GM12878 (cell line): Measurements from ENCODE around the gene SETD1B. TPM values are rescaled to one million over a fixed set of nuclear protein-coding genes. Genes with fewer than 3 reads are reported as not detected.

Experiments
- ATAC-seq: fragments of 200-7000 bp; cut with Tn5 transposase; 3 replicates; pipeline ENCODE4 v1.9.1; 2020; ENCODE audit warnings: mild to moderate bottlenecking, moderate library complexity
- BruUV-seq: library from RNA; stranded (reverse); fragments of 400-500 nt; replicated peaks from 2 replicates; lab custom pipeline; 2021; lab: Mats Ljungman, UMichigan
- CTCF ChIA-PET: fragments of 300-600 bp; sonication (Branson Sonifier 250); formaldehyde crosslinking; extraction: SDS; loops from one replicate; lab custom pipeline; 2021; ENCODE audit warnings: inconsistent platforms; lab: Yijun Ruan, JAX
- POLR2A ChIA-PET: fragments of 350-600 bp; formaldehyde crosslinking; extraction: SDS; loops from one replicate; lab custom pipeline; 2021; ENCODE audit warnings: inconsistent platforms; lab: Charles Lee
- RAD21 ChIA-PET: fragments of 300-600 bp; sonication (Branson Sonifier 250); formaldehyde crosslinking; loops from one replicate; lab custom pipeline; 2023; ENCODE audit warnings: antibody characterized with exemption; ENCODE audit not compliant: unreplicated experiment; lab: Charles Lee
- SMC1A ChIA-PET: fragments of 300-600 bp; sonication (Branson Sonifier 250); formaldehyde crosslinking; loops from one replicate; lab custom pipeline; 2023; ENCODE audit not compliant: unreplicated experiment, uncharacterized antibody; lab: Charles Lee
- DNase-seq: peaks from one replicate; pipeline ENCODE4 v3.0.0-alpha.2; 2011; ENCODE audit warnings: low read depth, low spot score
- FAIRE-seq: peaks from 3 replicates; lab custom pipeline; 2011; peaks lifted over from hg19 to GRCh38; lab: Jason Lieb, UNC
- H2AFZ ChIP-seq: 2 replicates; pipeline ENCODE4 v1.6.0; 2011; ENCODE audit warnings: low read depth, low read length, control low read depth; ENCODE audit not compliant: control insufficient read depth
- H3K27ac ChIP-seq: 2 replicates; pipeline ENCODE4 v1.5.1; 2011; ENCODE audit warnings: control low read depth; ENCODE audit not compliant: control insufficient read depth, insufficient read depth
- H3K27me3 ChIP-seq, 2 experiments: replicated peaks in 1 of 2; 2 replicates each; pipeline versions ENCODE4 v1.6.0 to v1.6.1; 2011; ENCODE audit warnings: low read length in 1 of 2; ENCODE audit not compliant: control insufficient read depth in 2 of 2, insufficient read depth in 2 of 2
- H3K36me3 ChIP-seq, 2 experiments: 2 replicates each; pipeline ENCODE4 v1.5.1; 2011; ENCODE audit warnings: low read length in 1 of 2; ENCODE audit not compliant: control insufficient read depth in 2 of 2, insufficient read depth in 2 of 2
- H3K4me1 ChIP-seq: 2 replicates; pipeline ENCODE4 v1.6.1; 2011; ENCODE audit warnings: mild to moderate bottlenecking, low read length, moderate library complexity, mixed read lengths; ENCODE audit not compliant: control insufficient read depth, insufficient read depth
- H3K4me2 ChIP-seq: 2 replicates; pipeline ENCODE4 v1.6.0; 2011; ENCODE audit warnings: control low read depth; ENCODE audit not compliant: control insufficient read depth, insufficient read depth
- H3K4me3 ChIP-seq: fragments of 200-600 bp; sonication (generic); 2 replicates; pipeline ENCODE4 v1.5.1; 2016
- H3K79me2 ChIP-seq: 2 replicates; pipeline ENCODE4 v1.6.0; 2011; ENCODE audit warnings: low read length; ENCODE audit not compliant: control insufficient read depth, insufficient read depth
- H3K9ac ChIP-seq: 2 replicates; pipeline ENCODE4 v1.8.0; 2011; ENCODE audit warnings: low read length, control low read depth, mixed read lengths; ENCODE audit not compliant: control insufficient read depth, insufficient read depth
- H3K9me3 ChIP-seq: replicated peaks from 3 replicates; pipeline ENCODE4 v1.5.1; 2011; ENCODE audit warnings: mild to moderate bottlenecking, low read length; ENCODE audit not compliant: control insufficient read depth, insufficient read depth
- H4K20me1 ChIP-seq: 2 replicates; pipeline ENCODE4 v1.6.0; 2011; ENCODE audit not compliant: control insufficient read depth, insufficient read depth
- CREB1 ChIP-seq: IDR thresholded peaks from 2 replicates; pipeline ENCODE4 v1.6.1; 2012; ENCODE audit warnings: low read depth, mild to moderate bottlenecking, inconsistent platforms
- ESRRA ChIP-seq: IDR thresholded peaks from 2 replicates; pipeline ENCODE4 v1.6.1; 2012; ENCODE audit warnings: mild to moderate bottlenecking, low read length, improper control_type of control experiment
- ETV6 ChIP-seq, 2 experiments: fragments of 450-650 bp in 1 of 2; IDR thresholded peaks in 1 of 2; conservative IDR thresholded peaks in 1 of 2; 2 replicates each; pipeline ENCODE4 v1.6.1; 2014; ENCODE audit warnings: antibody characterized with exemption in 1 of 2, borderline replicate concordance in 1 of 2, low read depth in 1 of 2, mild to moderate bottlenecking in 1 of 2, moderate library complexity in 1 of 2
- JUNB ChIP-seq: IDR thresholded peaks from 2 replicates; pipeline ENCODE4 v1.6.1; 2016; ENCODE audit warnings: antibody characterized with exemption, mild to moderate bottlenecking
- RB1 ChIP-seq: fragments of 450-650 bp; formaldehyde crosslinking; IDR thresholded peaks from 2 replicates; pipeline ENCODE4 v1.6.1; 2017; ENCODE audit warnings: mild to moderate bottlenecking, borderline replicate concordance
- ZBTB11 ChIP-seq: fragments of 450-650 bp; formaldehyde crosslinking; IDR thresholded peaks from 2 replicates; pipeline ENCODE4 v1.5.0; 2022; ENCODE audit warnings: mild to moderate bottlenecking, missing genetic modification characterization
- WGBS: methylation state at CpG from one replicate; pipeline ENCODE4 v1.1.6; 2016; ENCODE audit warnings: low lambda C conversion rate; ENCODE audit not compliant: insufficient replicate concordance, insufficient coverage; ENCODE audit errors: missing lambda C conversion rate; 5-methylcytosine and 5-hydroxymethylcytosine counted together
- in situ Hi-C: fragments of 300-500 bp; cut with MboI; formaldehyde crosslinking; loops from 9 replicates; pipeline ENCODE4 v1.14.3; 2018; ENCODE audit warnings: mixed read lengths
- intact Hi-C: fragments of 100-400 bp; cut with micrococcal nuclease; formaldehyde crosslinking; loops from one replicate; pipeline ENCODE4 v1.14.2; 2022; ENCODE audit not compliant: unreplicated experiment
- polyA plus RNA-seq, 11 experiments: library from polyadenylated mRNA; depleted of rRNA in 4 of 11; unstranded in 6 of 11; stranded (reverse) in 5 of 11; fragments of >200 nt; fragmentation: Nextera tagmentation in 4 of 11; fragmentation: Illumina TruSeq in 1 of 11; extraction: Ambion mirVana in 4 of 11; extraction: Trizol in 1 of 11; gene quantifications; 1 replicate in 1 of 11; 2 replicates in 10 of 11; pipeline versions ENCODE4 v1.2.1 to v1.2.3, GENCODE V29; 2011 to 2016; ENCODE audit warnings: inconsistent platforms in 2 of 11, missing spikeins in 2 of 11, low read depth in 1 of 11
- total RNA-seq, 4 experiments: library from RNA; depleted of rRNA in 3 of 4; stranded (reverse); fragments of >200 nt in 3 of 4; fragmentation: Illumina TruSeq in 1 of 4; extraction: Trizol in 1 of 4; gene quantifications; 2 replicates each; pipeline versions ENCODE4 v1.2.1 to v1.2.3, GENCODE V29; 2013 to 2021

Gene SETD1B
- total and polyA plus RNA-seq, 10 of the 15 experiments (the other 5 are each of a cell fraction or from before 2014, with no cell fraction given): 0.50 to 17.3 (median 1.6) TPM

- no peak for ATAC-seq
- no peaks in the 10 kb centered on the region for H4K20me1 ChIP-seq
- ChIA-PET RAD21 (interaction anchor here (11.5 kb wide), 1 partner anchor 12 kb away, joined by 230 read pairs; the partner anchor contains the start of gene RHOF), POLR2A (interaction anchor here (2.2 to 6.5 kb wide), 3 partner anchors 12 to 67 kb away, joined by 8 to 114 read pairs (median 15); partner anchors contain the start of genes RHOF and TMEM120B), CTCF (interaction anchor here (2.3 to 15.0 kb wide), 3 partner anchors 11 to 108 kb away, joined by 9 to 492 read pairs (median 28); partner anchors contain the start of genes PSMD9 and RHOF), SMC1A (interaction anchor here (1.6 to 3.0 kb wide), 2 partner anchors 12 to 32 kb away, joined by 3 to 94 read pairs; partner anchors contain the start of gene RHOF)
- no peaks in the 10 kb centered on the region for H3K27me3 ChIP-seq
- no peaks in the 10 kb centered on the region for H3K9me3 ChIP-seq
- no peak overlapping the region for H3K9ac ChIP-seq
- H3K36me3 ChIP-seq: peaks cover 18 to 26% of the 10 kb centered on the region in 2 experiments
- TF ChIP-seq ESRRA (no peak), ETV6 (conservative IDR thresholded peaks at IDR 0.05 in 1 of 2, IDR thresholded peaks at IDR 0.05 in 1 of 2; ENCODE audit: borderline replicate concordance in 1 of 2, low read depth in 1 of 2) (no peak), JUNB (no peak), RB1 (no peak), CREB1 (no peak), ZBTB11 (no peak)
- 98% methylated on average over 11 of the region's 11 CpGs for WGBS
- H2AFZ ChIP-seq: no peak overlapping the region
- peak overlapping the region; percentile 98 for H3K27ac ChIP-seq
- no peak for FAIRE-seq
- no peak overlapping the region for H3K4me3 ChIP-seq
- H3K4me2 ChIP-seq: 0 out of 2 replicates have a peak overlapping the region, but pooled peaks have one; percentile 96
- H3K79me2 ChIP-seq: peaks cover 39% of the 10 kb centered on the region
- in situ Hi-C loops: no loop called here
- no TSS peak for BruUV-seq
- no peak for DNase-seq
- intact Hi-C loops: no loop called here
- peaks cover 51% of the 10 kb centered on the region for H3K4me1 ChIP-seq
Observed at GRCh38 chr12:121780429-121780828, 23.4 kb upstream of the SETD1B start.
